DMS114 treated with DMSO at 0.1 percent for 48 hours (cell line): ENCODE measurements around the gene MAMSTR.

ENCODE experiments used
- DNase-seq: peaks from one replicate; lab custom pipeline; 2025; ENCODE audit not compliant: unreplicated experiment; lab: John Stamatoyannopoulos, UW

The MAMSTR gene

DNA sequence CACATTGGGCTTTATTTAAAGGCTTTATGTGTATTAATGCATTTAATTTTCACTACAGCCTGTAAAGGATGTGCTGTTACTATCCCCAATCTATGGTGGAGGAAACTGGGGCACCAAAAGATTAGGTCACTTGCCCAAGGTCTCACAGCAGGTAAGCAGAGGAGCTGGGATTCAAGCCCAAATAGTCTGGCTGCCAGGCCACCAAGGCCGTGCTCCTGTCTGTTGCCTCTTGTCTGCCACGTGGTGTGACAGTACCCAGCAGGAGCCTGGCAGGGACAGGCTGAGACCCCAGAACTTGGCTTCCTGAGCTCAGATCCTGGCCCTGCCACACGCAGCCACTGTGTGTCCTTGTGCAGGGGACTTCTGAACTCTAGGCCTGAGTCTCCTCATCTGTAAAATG is 51.2 kb downstream of the MAMSTR start:
- DNase-seq, result no peak

DNA sequence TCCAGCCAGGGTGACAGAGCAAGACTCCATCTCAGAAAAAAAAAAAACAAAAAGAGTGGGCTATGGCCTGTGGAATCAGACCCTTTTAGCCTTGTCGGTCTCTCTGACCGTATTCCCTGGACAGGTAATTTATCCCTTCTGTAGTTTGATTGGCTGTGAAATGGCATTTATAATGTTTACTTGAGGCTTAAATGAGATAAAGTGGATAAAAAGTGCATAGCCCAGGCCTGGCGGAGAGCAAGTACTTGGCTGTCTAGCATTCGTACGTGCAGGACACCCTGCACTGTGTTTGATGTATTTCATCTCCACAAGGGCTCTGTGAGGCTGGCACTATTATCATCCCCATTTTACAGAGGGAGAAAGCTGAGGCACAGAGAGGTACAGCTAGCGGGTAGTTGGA is 53.7 kb downstream of the MAMSTR start:
- no peak for DNase-seq

DNA sequence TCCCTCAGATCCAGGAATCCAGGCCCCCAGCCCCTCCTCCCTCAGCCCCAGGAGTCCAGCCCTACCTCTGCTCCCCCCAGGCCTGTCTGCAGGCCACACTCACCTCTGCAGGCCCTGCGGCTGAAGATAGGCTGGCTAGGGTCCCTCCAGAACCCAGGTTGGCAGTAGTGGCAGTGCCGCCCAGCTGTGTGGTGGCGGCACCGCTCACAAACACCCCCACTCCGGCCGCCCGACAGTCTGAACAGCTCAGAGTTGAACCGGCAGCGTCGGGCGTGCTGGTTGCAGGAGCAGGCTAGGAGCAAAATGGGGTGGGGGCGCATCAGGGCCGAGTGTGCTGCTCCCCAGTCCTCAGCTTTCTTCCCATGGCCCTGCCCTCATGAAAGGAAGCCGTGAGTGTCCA is 55.0 kb downstream of the MAMSTR start:
- no peak for DNase-seq

DNA sequence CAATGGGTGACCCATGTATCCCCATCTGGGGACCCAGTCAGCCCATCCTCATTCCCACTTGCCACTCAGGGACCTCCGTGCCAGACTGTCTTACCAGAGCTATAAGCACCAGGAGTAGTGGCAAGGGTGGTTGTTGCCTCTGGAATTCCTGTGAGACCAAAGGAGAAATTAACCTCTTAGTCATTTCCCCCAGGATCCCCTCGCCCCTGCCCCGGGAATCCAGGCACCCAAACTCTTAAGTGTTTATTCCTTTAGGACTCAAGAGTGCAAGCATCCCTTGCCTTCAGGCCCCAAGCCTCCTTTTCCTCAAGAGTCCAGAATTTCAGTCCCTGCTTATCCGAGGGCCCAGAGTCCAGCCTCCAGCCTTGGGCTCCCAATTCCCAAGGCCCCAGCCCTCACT is 55.9 kb downstream of the MAMSTR start:
- no peak for DNase-seq
